Measurements from ENCODE around the gene FRRS1.

FRRS1 gene

GRCh38 chr1:99673315-99673714, 93.1 kb downstream of the FRRS1 start:
- no peak for DNase-seq

- no peak for DNase-seq
Observed at GRCh38 chr1:99672530-99673213, 93.8 kb downstream of the FRRS1 start.

GRCh38 chr1:99672038-99672437, 94.4 kb downstream of the FRRS1 start:
- DNase-seq, result no peak

GRCh38 chr1:99670583-99670982, 95.9 kb downstream of the FRRS1 start:
- no peak for DNase-seq

GRCh38 chr1:99669821-99670220, 96.6 kb downstream of the FRRS1 start:
- DNase-seq, result no peak

DNA sequence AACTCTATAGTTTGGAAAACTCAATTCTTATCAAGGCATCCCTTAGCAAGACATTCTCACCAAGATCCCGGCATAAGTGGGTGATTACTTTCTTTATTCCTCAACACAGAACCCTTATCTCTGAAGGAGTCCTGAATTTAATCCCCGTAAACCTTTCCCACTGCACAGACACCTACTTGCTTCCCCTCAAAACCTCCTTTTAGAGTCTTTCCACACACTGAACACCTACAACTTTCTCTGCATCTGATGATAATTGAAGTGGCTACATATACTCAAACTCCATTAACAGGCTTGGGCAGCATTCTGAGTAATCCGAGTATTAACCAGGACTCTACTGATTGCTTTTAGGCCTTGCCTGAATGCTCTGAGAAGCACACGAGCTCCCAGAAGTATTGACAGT, 97.1 kb downstream of the FRRS1 start:
- no peak for DNase-seq

GRCh38 chr1:99665212-99665611, 101.2 kb downstream of the FRRS1 start:
- DNase-seq, result no peak

GRCh38 chr1:99663501-99663900, 102.9 kb downstream of the FRRS1 start:
- DNase-seq, result no peak

- no peak for DNase-seq
Observed at GRCh38 chr1:99662539-99663080, 103.8 kb downstream of the FRRS1 start.

DNA sequence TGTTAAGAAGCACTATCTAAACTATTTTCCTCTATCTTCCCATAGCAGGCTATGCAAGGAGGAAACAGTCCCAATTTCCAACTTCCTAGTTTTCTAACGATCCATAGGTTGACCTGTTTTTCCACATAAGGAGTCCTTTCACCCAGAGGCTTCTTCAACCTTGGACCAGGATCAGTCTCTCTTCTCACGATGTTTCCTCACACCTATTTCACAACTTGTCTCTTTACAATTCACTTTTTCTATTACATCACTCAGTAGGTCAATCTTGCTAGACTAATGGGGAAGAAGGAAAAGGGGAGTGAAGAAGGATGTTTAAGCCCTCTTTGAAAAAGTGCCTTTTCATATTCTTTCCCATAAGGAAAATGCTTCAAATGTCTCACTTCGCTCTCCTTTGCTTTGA, 104.7 kb downstream of the FRRS1 start:
- DNase-seq, result no peak

- no peak for DNase-seq
Observed at GRCh38 chr1:99660496-99660895, 105.9 kb downstream of the FRRS1 start.

DNA sequence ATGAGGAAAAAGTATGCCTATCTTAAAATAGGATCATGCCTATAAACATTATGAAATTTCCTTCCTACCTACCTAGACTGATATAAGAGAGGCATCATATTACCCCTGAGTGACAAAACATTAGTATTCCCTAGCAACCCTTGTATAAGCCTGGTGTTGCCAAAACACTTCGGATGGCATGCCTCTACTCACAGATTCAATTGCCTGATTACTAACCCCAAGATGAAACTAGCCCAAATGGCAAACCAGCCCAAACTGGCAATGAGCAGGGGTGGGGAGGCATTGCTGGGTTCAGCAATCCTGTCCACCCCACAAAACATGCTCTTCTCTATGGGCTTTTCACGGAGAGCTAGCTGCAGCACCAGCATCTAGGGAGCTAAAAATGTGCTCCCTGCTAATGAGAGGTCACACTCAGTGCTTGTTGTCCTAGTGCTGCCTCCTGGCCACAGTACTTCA, 106.7 kb downstream of the FRRS1 start:
- no peak for DNase-seq
